HFFc6 (cell line): Measurements from ENCODE around the gene SUCNR1. TPM values are rescaled to one million over a fixed set of nuclear protein-coding genes. Genes with fewer than 3 reads are reported as not detected.

Experiments
- DNase-seq: peaks from one replicate; pipeline ENCODE4 v3.0.0-alpha.2; 2018
- H3K27ac Mint-ChIP-seq: 2 replicates; pipeline ENCODE4 v1.8.0; 2020; ENCODE audit warnings: mild to moderate bottlenecking, mixed read lengths
- H3K27me3 Mint-ChIP-seq: 2 replicates; pipeline ENCODE4 v1.8.0; 2021; ENCODE audit warnings: mild to moderate bottlenecking, moderate library complexity, mixed read lengths; ENCODE audit not compliant: insufficient read depth
- H3K36me3 Mint-ChIP-seq: 2 replicates; pipeline ENCODE4 v1.8.0; 2021; ENCODE audit warnings: low read depth, mixed read lengths
- H3K4me1 Mint-ChIP-seq: 2 replicates; pipeline ENCODE4 v1.8.0; 2020; ENCODE audit warnings: low read depth, mixed read lengths
- H3K4me3 Mint-ChIP-seq: 2 replicates; pipeline ENCODE4 v1.8.0; 2020; ENCODE audit warnings: mild to moderate bottlenecking, moderate library complexity, mixed read lengths
- H3K9me3 Mint-ChIP-seq: 2 replicates; pipeline ENCODE4 v1.8.0; 2020; ENCODE audit warnings: mild to moderate bottlenecking, mixed read lengths
- CTCF ChIP-seq: fragments of 200-600 bp; sonication (generic); IDR thresholded peaks from 2 replicates; pipeline ENCODE4 v1.5.0; 2021; ENCODE audit warnings: antibody characterized with exemption, mild to moderate bottlenecking
- total RNA-seq, 6 experiments: library from RNA; stranded (reverse); fragmentation: NEBNext Ultra II Directional; extraction: Animal tissue kit (Norgen Biotek cat#: 25700); gene quantifications; 2 replicates in 1 of 6; 3 replicates in 5 of 6; pipeline ENCODE4 v1.2.3, GENCODE V29; 2021

The SUCNR1 gene
- total RNA-seq, 6 experiments from 2014 or later, result not detected

DNA sequence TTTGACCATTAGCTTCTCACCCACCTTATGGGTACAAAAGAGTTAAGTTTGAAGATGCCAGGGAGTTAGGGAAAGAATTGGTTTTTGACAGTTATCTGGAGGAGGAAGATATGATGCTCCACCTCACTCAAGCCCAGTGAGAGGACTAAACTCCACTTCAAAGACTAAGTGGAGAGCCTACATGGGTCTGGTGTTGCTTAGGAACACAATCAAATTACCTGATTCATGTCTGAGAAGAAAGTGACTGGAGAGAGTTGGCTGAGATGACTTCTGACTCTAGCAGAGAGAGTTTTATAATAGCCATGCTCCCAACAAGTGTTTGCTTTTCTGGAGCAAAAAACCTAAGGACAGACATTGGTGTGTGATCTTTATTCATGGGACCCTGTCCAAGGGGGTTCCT is 43.3 kb downstream of the SUCNR1 start:
- H3K9me3 Mint-ChIP-seq, result peaks cover 6% of the 10 kb centered on the region; the same call in 1 of the 2 replicates
- TF ChIP-seq CTCF, result no peak
- no peak for DNase-seq
- peaks cover 9% of the 10 kb centered on the region for H3K36me3 Mint-ChIP-seq
- H3K27me3 Mint-ChIP-seq, result no peaks in the 10 kb centered on the region
- no peak overlapping the region; the same call in 1 of the 2 replicates for H3K27ac Mint-ChIP-seq
- peaks cover 44% of the 10 kb centered on the region for H3K4me1 Mint-ChIP-seq
- H3K4me3 Mint-ChIP-seq, result no peak overlapping the region

GRCh38 chr3:151918253-151919029 is 45.0 kb downstream of the SUCNR1 start:
- H3K4me3 Mint-ChIP-seq, result no peak overlapping the region
- H3K27me3 Mint-ChIP-seq, result no peaks in the 10 kb centered on the region
- peaks cover 39% of the 10 kb centered on the region for H3K4me1 Mint-ChIP-seq
- H3K36me3 Mint-ChIP-seq, result peaks cover 5% of the 10 kb centered on the region; the same call in 1 of the 2 replicates
- no peak overlapping the region for H3K27ac Mint-ChIP-seq
- peak; percentile 87 for TF ChIP-seq CTCF
- peaks cover 5% of the 10 kb centered on the region; the same call in 1 of the 2 replicates for H3K9me3 Mint-ChIP-seq
- peak; percentile 52 for DNase-seq

DNA sequence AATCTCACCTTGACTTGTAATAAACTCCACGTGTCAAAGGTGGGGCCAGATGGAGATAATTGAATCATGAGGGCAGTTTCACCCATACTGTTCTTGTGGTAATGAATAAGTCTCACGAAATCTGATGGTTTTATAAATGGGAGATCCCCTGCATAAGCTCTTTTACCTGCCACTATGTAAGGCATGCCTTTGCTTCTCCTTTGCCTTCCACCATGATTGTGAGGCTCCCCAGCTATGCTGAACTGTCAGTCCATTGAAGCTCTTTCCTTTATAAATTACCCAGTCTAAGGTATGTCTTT is 45.5 kb downstream of the SUCNR1 start:
- H3K36me3 Mint-ChIP-seq, result peaks cover 5% of the 10 kb centered on the region; the same call in 1 of the 2 replicates
- peaks cover 5% of the 10 kb centered on the region; the same call in 1 of the 2 replicates for H3K9me3 Mint-ChIP-seq
- H3K4me1 Mint-ChIP-seq, result peaks cover 45% of the 10 kb centered on the region
- H3K4me3 Mint-ChIP-seq, result no peak overlapping the region
- no peak overlapping the region for H3K27ac Mint-ChIP-seq
- no peak for DNase-seq
- TF ChIP-seq CTCF, result no peak
- no peaks in the 10 kb centered on the region for H3K27me3 Mint-ChIP-seq

DNA sequence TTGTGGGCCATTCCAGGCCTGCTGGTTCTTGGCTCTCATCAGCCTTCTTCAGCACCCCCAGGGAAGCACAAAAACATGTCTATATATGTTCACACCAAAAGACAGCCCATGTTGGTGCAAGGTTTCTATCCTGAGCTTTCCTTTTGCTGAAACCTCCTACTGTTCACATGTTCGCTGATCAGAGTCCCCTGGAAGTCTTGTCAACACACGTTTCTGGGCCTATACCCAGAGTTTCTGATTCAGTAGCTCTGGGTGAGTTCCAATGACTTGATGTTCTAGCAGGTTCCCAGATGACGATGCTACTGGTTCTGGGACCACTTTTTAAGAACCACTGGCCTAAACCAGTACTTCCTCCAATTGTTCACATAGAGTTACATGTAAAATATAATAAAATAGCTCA is 46.0 kb downstream of the SUCNR1 start:
- Mint-ChIP-seq H3K4me3 (no peak overlapping the region), H3K27ac (no peak overlapping the region), H3K27me3 (no peaks in the 10 kb centered on the region), H3K4me1 (peaks cover 49% of the 10 kb centered on the region), H3K9me3 (peaks cover 5% of the 10 kb centered on the region; the same call in 1 of the 2 replicates), H3K36me3 (peaks cover 5% of the 10 kb centered on the region; the same call in 1 of the 2 replicates)
- TF ChIP-seq CTCF, result no peak
- no peak for DNase-seq

- no peak for TF ChIP-seq CTCF
- H3K36me3 Mint-ChIP-seq, result no peaks in the 10 kb centered on the region
- H3K27ac Mint-ChIP-seq, result peak overlapping the region; percentile 97
- DNase-seq, result peak; percentile 55
- peaks cover 5% of the 10 kb centered on the region; the same call in 1 of the 2 replicates for H3K9me3 Mint-ChIP-seq
- H3K27me3 Mint-ChIP-seq, result no peaks in the 10 kb centered on the region
- H3K4me1 Mint-ChIP-seq, result peaks cover 50% of the 10 kb centered on the region
- H3K4me3 Mint-ChIP-seq, result peak overlapping the region; percentile 18; the same call in 1 of the 2 replicates
Measured at GRCh38 chr3:151923901-151924300, 50.5 kb downstream of the SUCNR1 start.
